OCI-LY7 (cell line): Measurements from ENCODE around the gene FEN1.

Experiments used
- CTCF ChIP-seq: fragments of 200-600 bp; sonication (generic); conservative IDR thresholded peaks from 2 replicates; pipeline ENCODE4 v1.5.1; 2014; ENCODE audit warnings: mild to moderate bottlenecking, antibody characterized with exemption, low read length, moderate library complexity, mixed read lengths
- EZH2phosphoT487 ChIP-seq: fragments of 200-600 bp; sonication (generic); IDR thresholded peaks from 2 replicates; pipeline ENCODE4 v1.6.1; 2018; ENCODE audit warnings: low read depth, borderline replicate concordance, mild to moderate bottlenecking, mixed run types, antibody characterized with exemption, low read length, moderate library complexity, mixed read lengths

DNA sequence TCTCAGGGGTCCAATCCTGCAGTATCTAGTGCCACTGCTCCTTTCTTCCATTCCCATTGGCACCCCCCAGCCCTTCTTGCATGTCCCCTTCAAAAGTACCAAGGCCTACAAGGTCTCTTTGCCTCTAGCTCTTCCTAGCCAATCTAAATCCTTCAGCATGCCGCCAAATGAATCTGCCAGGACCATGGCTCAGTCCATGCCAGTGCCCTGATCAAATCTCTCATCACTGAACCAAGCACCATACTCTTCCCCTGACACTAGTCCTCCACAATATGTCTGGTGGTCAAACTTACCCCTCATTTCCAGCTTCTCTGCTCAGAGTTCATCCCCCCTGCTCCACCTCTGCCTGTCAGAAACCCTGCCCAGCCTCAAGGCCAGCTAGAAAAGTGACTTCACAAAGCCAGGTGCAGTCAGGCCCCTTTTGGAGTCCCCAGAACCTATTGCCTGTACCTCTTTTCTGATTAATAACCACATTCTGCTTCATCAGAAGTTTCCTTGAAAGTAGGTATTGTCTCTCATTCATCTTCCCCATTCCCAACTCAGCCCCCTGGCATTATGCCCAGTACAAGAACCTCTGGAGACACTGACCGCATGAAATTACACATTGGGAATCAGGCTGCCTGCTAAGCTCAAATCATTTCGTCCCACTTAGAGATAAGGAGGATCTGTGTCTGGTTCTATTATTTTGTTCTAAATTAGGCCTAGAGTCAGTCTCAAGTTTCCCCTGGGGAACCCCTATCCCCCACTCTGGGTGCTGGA, 11.4 kb downstream of the FEN1 start:
- TF ChIP-seq CTCF = no peak
- no peak for TF ChIP-seq EZH2phosphoT487
